LoVo (cell line): Measurements from ENCODE around the gene GSTCD.
"Not testable (repeated sequence)": the region's sequence is repeated elsewhere in the genome, so short reads cannot be mapped to it uniquely, and the experiment has no call there.

ENCODE experiments used
- DNase-seq: peaks from one replicate; pipeline ENCODE4 v3.0.0-alpha.2; 2016; ENCODE audit warnings: low spot score

GSTCD gene

DNA sequence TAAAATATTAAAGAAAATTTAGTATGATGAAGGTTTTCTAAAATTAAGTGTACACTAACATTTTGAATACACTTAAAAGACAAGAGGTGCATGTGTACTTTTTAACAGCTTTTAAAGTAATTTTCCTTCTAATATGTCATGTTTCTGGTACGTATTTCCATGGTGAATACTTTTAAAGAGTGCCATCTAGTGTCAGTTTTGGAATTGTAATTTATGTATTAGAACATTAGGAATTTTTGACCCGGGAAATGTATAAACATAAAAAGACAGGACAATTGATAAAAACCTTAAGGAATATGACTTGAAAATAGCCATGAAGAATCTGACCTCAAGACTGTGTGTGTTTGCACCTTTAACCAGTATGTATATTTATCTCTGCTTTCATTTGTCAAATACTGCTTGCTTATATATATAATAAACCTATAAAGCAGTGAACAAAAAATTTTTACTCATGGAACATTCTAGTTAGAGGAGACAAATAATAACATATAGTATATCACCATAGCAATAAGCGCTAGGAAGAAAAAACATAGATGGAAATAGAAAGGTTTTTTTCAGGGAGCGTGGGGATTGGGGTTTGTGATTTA is 7.2 kb downstream of the GSTCD start:
- peak; percentile 55 for DNase-seq

DNA sequence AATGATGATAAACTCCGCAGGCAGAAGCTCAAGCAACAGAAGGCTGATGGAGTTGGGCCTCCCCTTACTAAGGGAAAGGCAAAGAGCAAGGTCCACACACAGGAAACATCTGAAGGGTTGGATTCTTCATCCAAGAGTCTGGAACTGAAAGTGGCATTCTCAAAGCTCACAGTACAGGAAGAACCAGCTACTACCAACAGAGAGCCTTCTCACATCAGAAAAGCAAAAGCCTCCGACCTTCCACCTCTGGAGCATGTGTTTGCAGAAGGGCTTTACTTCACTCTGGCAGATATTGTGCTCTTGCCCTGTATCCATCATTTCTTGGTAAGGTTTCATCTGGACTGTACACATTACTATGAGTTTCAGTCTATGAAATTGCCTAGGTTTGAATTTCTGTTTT is 10.6 kb downstream of the GSTCD start:
- no peak for DNase-seq

DNA sequence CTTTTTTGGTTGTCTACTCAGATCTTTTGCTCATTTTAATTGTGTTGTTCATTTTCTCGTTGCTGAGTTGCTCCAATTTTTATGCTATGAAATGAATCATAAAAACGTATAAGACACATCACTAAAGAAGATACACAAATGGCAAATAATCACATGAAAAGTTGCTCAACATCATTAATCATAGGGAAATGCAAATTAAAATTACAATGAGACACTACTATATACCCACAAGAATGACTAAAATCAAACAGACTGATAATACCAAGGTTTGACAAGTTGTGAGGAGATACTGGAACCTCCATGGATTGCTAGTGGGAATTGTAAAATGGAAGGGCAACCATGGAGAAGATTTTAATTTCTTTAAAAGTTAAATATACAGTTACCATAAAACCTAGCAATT is 17.0 kb downstream of the GSTCD start:
- DNase-seq = no peak

DNA sequence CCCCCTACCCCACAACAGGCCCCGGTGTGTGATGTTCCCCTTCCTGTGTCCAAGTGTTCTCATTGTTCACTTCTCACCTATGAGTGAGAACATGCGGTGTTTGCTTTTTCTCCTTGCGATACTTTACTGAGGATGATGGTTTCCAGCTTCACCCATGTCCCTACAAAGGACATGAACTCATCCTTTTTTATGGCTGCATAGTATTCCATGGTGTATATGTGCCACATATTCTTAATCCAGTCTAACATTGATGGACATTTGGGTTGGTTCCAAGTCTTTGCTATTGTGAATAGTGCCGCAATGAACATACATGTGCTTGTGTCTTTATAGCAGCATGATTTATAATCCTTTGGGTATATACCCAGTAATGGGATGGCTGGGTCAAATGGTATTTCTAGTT is 21.3 kb downstream of the GSTCD start:
- not testable (repeated sequence) for DNase-seq

DNA sequence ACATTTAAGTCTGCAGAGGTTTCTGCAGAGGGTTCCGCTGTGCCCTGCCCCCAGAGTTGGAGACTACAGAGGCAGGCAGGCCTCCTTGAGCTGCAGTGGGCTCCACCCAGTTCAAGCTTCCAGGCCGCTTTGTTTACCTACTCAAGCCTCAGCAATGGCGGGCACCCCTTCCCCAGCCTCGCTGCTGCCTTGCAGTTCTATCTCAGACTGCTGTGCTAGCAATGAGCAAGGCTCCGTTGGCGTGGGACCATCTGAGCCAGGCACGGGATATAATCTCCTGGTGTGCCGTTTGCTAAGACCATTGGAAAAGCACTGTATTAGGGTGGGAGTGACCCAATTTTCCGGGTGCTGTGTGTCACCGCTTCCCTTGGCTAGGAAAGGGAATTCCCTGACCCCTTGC is 26.6 kb downstream of the GSTCD start:
- DNase-seq = not testable (repeated sequence)

DNA sequence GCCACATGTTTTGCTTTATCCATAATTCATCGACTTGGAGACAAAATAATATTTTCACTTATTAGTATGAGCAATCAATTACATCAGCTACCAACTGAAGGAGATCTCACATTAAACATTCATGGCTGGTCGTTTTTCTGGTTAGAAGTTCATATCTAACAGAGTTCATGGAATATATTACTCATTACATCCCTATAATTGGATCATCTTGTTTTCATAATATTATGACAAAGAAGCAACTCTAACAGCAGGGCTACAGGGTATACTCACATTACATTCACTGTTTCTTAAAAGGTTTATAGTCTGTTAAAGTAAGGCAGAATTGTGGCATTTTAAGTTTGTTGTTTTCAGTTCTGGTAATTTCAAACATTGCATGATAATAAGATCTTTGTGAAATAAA is 33.0 kb downstream of the GSTCD start:
- DNase-seq = no peak

DNA sequence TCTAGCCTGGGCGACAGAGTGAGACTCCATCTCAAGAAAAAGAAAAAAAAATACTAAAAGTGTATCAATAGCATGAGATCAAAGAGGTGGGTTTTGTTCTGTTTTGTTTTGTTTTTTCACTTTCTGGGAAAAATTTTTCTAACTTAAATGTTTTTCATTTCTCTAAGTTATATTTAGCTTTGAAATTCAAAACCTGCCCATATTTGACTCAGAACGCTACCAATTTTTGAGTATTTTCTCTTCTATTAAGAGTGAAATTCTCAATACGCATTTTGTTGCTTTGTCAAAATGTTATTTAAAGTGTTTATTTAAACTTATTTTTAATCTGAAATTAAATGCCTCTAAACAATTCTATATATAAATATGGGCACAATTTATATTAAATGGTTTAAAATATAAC is 39.6 kb downstream of the GSTCD start:
- no peak for DNase-seq

DNA sequence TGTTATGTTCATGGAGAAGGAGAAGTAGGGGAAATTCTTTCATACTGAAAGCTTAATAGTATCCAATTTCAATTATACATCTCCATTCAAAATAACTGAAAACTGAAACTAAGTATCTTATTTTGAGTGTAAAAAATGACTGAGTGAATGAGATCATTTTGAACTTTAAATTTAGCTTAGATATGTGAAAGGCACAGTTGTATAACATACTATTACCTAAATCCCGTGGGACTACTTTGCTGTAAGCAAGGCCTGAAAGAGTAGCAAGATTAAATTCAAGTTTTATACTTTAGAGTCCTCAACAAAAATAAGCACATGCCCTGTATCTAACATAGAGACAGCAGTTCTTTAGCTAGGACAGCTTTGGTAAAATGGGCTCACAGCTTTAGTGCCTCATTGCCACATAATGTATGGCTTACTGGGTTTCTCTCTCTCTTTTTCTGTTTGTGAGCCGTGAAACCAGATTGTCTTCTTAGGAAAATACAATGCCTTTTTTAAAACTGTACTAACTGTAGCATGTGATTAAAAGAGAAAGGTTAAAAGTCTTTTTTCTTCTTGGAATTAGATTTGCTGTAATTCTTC is 43.2 kb downstream of the GSTCD start:
- DNase-seq = no peak

DNA sequence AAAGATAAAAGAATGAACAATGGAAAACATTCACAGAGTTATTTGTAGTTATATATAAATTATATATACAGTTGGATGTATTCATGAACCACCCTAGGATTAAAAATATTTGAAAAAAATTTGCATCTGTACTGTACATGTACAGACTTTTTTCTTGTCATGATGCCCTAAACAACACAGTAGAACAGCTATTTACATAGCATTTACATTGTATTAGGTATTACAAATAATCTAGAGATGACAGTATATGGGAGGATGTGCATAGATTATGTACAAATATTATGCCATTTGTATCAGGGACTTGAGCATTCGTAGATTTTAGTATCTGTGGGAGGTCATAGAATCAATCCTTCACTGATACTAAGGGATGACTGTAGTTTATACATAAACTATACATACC is 44.8 kb downstream of the GSTCD start:
- DNase-seq = no peak

DNA sequence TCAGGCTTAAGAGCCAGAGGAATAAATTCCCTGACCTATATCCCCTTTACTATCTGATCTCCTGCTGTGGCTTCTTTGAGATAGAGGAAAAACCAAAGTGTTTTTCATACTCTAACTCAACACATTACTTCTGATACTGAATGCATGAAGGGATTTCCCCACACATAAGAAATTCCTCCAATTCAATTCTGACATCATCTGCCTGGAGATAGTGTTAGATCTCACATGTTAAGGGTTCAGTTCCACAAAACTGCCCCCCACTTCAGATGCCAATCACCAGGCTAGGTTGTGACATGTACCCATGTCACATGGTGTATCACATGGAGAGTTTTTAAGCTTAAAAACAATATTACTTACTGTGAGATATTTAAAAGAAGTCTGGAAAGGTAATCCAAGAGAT is 46.8 kb downstream of the GSTCD start:
- DNase-seq = no peak

DNA sequence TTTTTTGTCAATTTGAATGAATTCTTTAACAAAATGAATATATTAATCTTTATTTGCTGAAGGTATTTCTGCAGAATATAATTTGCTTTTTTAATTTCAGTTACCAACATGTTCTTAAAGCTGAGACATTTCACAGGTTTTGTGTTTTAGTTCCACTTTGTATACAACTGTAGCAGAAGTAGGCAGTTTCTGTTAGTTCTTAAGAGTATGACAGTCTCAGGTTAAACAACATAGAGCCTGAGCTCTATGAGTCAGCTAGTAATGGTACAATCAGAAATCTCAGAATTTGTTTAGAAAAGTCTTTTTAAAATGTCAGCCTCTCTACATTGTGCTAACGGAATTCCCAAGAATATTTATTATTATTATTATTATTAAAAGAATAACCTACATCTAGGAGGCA is 50.4 kb downstream of the GSTCD start:
- no peak for DNase-seq

DNA sequence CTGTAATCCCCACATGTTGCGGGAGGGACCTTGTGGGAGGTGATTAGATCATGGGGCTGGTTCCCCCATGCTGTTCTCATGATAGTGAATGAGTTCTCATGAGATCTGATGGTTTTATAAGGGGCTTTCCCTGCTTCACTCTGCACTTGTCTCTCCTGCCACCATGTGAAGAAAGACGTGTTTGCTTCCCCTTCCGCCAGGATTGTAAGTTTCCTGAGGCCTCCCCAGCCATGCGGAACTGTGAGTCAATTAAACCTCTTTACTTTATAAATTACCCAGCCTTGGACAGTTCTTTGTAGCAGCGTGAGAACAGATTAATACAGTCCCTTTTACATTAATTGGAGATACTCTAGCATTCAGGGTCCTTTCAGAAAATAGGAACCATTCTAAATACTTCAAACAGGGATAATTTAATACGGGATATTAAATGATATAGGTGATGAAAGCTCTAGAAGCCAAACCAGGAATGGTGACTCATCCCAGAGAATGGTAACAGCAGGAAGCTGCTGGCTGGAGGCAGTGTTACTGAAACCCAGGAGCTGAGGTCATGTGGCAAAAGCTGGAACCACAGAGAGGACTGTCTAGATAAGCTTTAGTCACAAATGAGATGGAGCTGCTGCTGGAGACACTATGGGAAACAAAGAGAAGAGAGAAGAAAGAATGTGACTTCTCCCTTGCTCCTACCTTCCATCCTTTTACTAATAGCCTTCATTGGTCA is 57.3 kb downstream of the GSTCD start:
- DNase-seq = peak; percentile 25

DNA sequence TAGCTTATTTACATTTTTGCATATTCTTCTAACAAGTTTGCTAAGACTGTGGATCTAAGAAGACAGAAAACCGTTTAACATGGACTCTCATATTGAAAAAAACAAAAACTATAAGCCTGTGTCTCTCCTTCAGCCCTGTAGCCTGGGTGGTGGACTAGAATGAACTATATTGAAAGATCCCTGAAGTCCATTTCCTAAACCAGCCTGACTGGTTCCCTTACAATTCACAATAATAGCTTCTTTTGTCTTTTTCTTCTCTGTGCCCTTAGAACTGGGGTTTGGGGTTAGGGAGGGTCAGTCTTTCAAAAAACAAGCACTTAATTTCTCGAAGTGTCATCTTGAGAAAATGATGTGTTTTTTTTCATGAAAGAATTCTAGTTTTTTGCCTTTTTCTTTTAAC is 59.0 kb downstream of the GSTCD start:
- DNase-seq = no peak

DNA sequence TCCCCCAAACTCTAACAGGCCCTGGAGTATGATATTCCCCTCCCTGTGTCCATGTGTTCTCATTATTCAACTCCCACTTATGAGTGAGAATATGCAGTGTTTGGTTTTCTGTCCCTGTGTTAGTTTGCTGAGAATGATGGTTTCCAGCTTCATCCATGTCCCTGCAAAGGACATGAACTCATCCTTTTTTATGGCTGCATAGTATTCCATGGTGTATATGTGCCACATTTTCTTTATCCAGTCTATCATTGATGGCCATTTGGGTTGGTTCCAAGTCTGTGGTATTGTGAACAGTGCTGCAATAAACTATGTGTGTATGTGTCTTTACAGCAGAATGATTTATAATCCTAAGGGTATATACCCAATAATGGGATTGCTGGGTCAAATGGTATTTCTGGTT is 61.9 kb downstream of the GSTCD start:
- DNase-seq = not testable (repeated sequence)

DNA sequence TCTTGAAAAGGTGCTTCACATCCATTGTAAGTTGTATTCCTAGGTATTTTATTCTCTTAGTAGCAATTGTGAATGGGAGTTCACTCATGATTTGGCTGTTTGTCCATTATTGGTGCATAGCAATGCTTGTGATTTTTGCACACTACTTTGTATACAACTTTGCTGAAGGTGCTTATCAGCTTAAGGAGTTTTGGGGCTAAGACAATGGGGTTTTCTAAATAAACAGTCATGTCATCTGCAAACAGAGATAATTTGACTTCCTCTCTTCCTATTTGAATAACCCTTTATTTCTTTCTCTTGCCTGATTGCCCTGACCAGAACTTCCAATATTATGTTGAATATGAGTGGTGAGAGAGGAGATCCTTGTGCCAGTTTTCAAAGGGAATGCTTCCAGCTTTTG is 63.5 kb downstream of the GSTCD start:
- not testable (repeated sequence) for DNase-seq

DNA sequence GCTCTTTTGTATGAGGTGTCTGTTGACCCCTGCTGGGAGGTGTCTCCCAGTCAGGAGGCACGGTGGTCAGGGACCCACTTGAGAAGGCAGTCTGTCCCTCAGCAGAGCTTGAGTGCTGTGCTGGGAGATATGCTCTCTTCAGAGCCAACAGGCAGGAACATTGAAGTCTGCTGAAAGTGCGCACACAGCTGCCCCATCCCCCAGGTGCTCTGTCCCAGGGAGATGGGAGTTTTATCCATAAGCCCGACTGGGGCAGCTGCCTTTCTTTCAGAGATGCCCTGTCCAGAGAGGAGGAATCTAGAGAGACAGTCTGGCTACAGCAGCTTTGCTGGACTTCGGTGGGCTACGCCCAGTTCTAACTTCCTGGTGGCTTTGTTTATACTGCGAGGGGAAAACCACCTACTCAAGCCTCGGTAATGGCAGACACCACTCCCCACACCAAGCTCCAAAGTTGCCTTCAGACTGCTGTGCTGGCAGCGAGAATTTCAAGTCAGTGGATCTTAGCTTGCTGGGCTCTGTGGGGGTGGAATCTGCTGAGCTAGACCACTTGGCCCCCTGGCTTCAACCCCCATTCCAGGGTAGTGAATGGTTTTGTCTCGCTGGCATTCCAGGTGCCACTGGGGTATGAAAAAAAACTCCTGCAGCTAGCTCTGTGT is 67.3 kb downstream of the GSTCD start:
- not testable (repeated sequence) for DNase-seq

DNA sequence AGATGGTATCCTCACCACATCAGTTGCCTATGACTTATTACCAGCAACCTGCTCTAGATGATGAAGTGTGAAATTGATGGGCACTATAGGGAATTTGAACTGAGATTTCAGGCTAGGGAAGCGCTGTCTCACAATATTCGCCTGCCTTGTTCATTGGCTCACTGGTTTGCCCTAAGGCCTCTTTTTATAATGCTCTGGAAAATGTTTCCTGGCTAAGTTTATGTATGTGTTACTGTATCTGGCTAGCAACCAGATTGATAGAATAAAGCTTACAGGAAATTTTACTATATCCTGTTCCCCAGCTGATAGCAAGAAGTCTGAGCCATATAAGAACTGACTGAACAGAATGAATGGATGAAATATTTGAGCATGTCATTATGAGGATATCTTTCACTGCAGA is 71.6 kb downstream of the GSTCD start:
- DNase-seq = no peak

DNA sequence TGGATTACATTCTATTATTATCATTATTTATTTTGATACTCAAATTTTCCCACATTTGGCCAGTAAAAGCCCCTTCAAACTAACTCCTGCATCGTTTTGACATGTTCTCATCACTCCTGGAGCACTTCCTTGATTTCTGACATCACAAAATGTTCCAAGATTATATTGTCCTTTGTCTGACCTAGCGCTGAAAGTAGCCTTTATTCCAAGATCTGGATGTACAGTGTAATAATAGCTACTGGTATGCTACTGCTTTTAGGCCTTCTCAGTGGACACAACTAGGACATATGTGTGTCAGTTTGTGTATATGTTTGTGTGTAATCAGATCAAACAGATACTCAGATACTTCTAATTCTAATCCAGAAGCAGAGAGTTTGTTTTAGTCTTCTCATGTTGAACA is 76.2 kb downstream of the GSTCD start:
- DNase-seq = no peak

DNA sequence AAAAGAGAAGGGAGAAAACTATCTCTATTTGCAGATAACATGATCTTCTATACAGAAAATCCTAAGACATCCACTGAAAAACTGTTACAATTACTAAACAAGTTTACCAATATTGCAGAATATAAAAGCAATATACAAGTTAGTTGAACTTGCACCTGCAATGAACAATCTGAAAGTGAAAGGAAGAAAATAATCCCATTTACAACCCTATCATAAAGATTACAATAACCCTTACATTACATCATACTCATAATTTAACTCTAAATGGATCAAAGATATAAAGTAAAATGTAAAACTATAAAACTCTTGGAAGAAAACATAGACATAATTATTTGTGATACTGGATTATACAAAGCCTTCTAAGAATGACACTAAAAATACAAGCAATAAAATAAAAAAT is 77.2 kb downstream of the GSTCD start:
- DNase-seq = no peak

DNA sequence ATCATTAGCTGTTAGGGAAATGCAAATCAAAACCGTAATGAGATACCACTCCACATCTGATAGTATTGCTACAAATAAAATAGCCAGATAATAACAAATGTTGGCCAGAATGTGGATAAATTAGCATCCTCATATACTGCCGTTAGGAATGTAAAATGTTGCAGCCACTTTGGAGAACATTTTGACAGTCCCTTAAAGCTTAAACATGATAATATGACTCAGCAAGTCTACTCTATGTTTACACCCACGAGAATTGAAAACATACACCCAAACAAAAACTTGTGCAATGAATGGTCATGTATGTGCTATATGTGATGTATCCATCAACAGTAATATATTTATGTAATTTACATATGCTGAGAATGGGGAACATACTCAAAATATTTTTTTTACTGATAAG is 78.2 kb downstream of the GSTCD start:
- no peak for DNase-seq

DNA sequence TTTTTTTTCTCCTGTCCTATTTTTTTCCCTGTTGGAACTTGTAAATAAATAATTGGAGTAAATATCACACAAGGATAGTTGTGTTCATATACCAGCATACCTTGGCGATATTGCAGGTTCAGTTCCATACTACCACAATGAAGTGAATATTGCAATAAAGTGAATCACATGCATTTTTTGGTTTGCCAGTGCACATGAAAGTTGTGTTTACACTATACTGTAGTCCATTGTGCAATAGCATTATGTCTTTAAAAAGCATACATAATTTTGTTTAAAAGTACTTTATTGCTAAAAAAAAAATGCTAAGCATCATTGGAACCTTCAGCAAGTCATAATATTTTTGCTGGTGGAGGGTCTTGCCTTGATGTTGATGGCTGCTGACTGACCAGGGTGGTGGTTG is 88.6 kb downstream of the GSTCD start:
- DNase-seq = no peak

DNA sequence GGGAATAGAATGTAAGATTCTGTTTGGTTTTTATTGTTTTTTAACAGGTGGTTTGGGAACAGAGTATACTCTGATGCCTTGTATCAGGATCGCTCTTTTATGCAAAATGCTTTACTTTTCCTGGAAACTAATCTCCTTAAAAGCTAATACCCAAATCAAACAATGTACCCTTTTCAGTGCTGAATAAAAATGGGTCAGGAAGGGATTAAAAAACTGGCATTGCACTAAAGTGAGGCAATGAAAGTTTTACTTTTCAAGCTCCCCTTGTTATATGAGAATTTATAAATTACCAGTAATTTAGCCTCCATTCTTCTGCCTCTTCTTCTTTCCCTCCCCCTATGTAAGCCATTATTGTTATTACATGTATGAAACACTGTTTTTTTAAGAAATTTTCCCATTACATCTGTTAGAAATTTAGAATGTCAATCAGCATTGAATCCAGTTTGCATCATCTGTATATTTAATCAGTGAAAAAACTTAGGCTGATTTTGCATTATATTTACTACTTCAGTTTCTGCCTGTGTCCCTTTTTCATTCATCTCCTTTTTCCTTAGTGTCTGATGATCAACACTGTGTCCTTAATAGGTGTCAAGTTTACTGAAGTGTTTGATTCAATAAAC is 97.0 kb downstream of the GSTCD start:
- DNase-seq = no peak

DNA sequence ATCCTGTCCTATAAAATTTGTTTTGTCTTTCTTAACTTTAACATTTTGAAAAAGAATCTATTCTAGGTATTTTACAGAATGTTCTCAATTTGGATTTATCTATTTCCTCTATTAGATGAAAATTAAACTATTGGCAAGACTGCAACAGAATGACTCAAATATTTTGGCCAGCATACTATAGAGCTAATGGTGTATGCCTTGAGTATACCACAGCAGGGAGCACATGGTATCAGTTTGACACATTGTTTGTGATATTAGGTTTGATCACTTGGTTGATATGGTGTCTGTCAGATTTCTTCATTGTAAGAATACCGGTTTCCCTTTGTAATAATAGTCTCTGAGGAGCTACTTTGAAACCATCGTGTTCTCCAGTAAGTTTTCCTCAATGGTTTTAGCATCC is 98.9 kb downstream of the GSTCD start:
- DNase-seq = no peak
